AG04450 (cell line): ENCODE data around the gene TK2. TPM values are rescaled to one million over a fixed set of nuclear protein-coding genes. Genes with fewer than 3 reads are reported as not detected.

Experiments used
- CTCF ChIA-PET: fragments of 300-600, 350-600 bp; formaldehyde crosslinking; extraction: SDS; loops from one replicate; lab custom pipeline; 2022; ENCODE audit warnings: antibody characterized with exemption, inconsistent platforms; lab: Charles Lee
- POLR2A ChIA-PET: fragments of 350-600 bp; formaldehyde crosslinking; extraction: SDS; loops from one replicate; lab custom pipeline; 2021; ENCODE audit warnings: antibody characterized with exemption, inconsistent platforms; lab: Yijun Ruan, JAX
- DNase-seq: peaks from one replicate; pipeline ENCODE4 v3.0.0-alpha.2; 2011; ENCODE audit warnings: low read depth, low spot score
- H3K27ac ChIP-seq: one replicate; pipeline ENCODE4 v1.5.1; 2012; ENCODE audit warnings: low read depth, low read length, control low read depth
- H3K27me3 ChIP-seq: one replicate; pipeline ENCODE4 v1.6.0; 2012; ENCODE audit warnings: low read length; ENCODE audit not compliant: control insufficient read depth, insufficient read depth
- H3K4me3 ChIP-seq: 2 replicates; pipeline ENCODE4 v1.5.1; 2011; ENCODE audit warnings: mild to moderate bottlenecking, low read depth, low read length, control low read depth
- H3K9me3 ChIP-seq: 2 replicates; pipeline ENCODE4 v1.5.1; 2012; ENCODE audit warnings: low read length; ENCODE audit not compliant: control insufficient read depth, insufficient read depth
- polyA plus RNA-seq: library from polyadenylated mRNA; depleted of rRNA; stranded (reverse); fragments of >200 nt; gene quantifications from 2 replicates; pipeline ENCODE4 v1.2.3, GENCODE V29; 2011
- TF ChIP-seq, protein P1 (sequence below): IDR thresholded peaks from 2 replicates; pipeline ENCODE4 v1.5.1; 2011; ENCODE audit warnings: low read depth, low read length, control low read depth, inconsistent platforms

Gene TK2
- polyA plus RNA-seq, 1 experiment: 34.2 TPM

DNA sequence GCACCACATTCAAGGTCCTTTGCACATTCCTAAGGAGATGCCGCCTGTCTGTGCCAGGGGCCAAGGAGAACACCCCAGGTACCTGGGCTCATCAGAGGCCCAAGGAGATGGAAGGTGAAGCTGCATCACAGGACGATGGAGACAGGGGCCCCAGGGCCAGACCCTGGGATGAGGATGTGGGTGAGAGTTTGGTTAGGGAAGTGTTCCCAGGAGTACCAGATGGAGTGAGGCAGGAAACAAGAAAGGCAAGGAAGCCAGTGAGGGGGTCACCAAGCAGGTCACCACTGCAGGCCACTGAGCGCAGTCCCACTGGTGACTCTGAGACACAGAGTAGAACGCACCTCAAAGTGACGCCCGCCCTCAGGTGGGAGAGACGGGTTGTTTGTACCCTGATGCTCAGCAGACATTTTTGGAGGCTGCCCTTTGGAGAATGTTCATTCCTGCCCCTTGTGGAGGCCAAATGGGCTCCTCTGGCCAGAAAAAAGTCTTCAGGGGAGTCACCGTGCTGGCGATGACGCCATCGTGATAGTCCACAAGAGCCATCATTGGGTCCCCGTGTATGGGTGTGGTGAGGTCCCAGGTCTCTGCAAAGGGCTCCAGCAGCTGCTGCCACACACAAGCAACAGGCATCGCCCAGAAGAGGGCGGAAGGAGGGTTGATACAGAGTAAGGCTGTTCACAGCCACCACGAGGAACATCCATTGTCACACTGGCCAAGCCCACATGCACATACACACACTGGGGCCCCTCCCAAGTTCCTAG is 65.3 kb downstream of the TK2 start:
- H3K9me3 ChIP-seq: no peaks in the 10 kb centered on the region; the same call in 1 of the 2 replicates
- ChIA-PET POLR2A (no interaction called here), CTCF (interaction anchor here (0.6 to 2.1 kb wide), 5 partner anchors 21 to 127 kb away, joined by 3 to 8 read pairs (median 4); no protein-coding TSS in a partner anchor)
- no peaks in the 10 kb centered on the region for H3K27me3 ChIP-seq
- TF ChIP-seq, protein P1, sequence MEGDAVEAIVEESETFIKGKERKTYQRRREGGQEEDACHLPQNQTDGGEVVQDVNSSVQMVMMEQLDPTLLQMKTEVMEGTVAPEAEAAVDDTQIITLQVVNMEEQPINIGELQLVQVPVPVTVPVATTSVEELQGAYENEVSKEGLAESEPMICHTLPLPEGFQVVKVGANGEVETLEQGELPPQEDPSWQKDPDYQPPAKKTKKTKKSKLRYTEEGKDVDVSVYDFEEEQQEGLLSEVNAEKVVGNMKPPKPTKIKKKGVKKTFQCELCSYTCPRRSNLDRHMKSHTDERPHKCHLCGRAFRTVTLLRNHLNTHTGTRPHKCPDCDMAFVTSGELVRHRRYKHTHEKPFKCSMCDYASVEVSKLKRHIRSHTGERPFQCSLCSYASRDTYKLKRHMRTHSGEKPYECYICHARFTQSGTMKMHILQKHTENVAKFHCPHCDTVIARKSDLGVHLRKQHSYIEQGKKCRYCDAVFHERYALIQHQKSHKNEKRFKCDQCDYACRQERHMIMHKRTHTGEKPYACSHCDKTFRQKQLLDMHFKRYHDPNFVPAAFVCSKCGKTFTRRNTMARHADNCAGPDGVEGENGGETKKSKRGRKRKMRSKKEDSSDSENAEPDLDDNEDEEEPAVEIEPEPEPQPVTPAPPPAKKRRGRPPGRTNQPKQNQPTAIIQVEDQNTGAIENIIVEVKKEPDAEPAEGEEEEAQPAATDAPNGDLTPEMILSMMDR: no peak
- no peak overlapping the region for H3K4me3 ChIP-seq
- no peak for DNase-seq
- H3K27ac ChIP-seq: no peak overlapping the region

DNA sequence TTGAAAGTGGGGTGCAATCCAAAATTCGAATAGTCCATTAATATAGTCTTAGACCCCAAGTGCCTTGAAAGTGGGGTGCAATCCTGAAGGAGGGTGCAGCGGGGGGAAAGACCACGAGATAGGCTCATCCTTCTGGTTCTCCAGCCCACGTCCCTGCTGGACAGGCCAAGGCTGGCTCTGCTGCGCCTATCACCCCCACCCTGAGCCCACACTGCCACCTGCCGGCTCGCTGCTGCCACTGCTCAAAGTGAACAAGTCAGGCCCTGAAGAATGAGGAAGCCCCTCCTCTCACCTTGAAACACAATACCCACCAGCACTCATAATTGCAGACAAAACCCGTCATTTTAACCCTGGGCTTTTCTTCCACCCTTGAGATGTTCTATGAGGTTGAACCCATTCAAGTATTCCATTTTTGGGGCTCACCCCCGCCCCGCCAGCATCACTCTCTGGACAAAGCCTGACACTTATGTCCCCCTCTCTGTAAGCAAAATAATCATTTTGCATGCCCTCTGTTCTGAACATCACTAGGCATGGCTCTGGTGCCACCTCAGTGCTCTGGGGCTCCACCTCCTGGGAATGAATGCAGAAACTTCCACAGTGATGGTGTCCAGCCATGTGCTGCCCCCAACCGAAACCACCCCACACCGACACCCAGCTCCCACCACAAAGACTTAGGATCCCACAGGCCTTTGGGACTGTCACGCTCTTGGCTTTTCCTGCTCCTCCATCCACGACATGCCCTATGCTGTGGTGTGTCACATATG is 66.1 kb downstream of the TK2 start:
- POLR2A ChIA-PET: no interaction called here

DNA sequence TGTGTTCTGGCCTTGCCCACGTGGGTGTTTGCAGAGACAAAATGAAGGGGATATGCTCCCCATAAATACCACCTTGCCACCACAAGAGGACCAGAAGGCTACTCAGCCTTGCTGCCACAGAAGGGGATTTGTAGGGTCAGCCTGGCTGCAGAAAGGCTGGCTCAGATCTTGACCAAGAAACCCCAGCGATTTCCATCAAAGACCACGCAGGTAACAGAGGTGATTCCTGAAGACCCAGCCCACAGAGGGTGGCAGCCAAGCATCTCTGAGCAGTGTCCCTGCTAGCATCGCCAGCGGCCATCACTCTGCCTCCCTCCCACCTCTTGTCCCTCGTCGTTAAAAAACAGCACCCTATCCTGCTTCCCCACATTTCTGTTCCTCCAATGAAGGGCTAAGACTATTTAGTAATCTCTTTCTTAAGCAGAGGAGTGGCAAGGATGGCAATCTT is 68.0 kb downstream of the TK2 start:
- Histone ChIP-seq H3K4me3 (no peak overlapping the region), H3K27ac (no peak overlapping the region), H3K9me3 (no peaks in the 10 kb centered on the region; the same call in 1 of the 2 replicates), H3K27me3 (peaks cover 2% of the 10 kb centered on the region)
- CTCF ChIA-PET: interaction anchor here (1.0 to 1.8 kb wide), 3 partner anchors 34 to 77 kb away, joined by 3 to 10 read pairs (median 4); no protein-coding TSS in a partner anchor
- DNase-seq: no peak
- TF ChIP-seq, protein P1: no peak
- POLR2A ChIA-PET: no interaction called here

More for the DNA sequence above, 66.1 kb downstream of the TK2 start:
- Histone ChIP-seq H3K9me3 (no peaks in the 10 kb centered on the region; the same call in 1 of the 2 replicates), H3K27me3 (no peaks in the 10 kb centered on the region), H3K4me3 (no peak overlapping the region), H3K27ac (no peak overlapping the region)
- no peak for DNase-seq
- TF ChIP-seq, protein P1: peak; percentile 97
- CTCF ChIA-PET: interaction anchor here (0.7 to 2.1 kb wide), 6 partner anchors 22 to 79 kb away, joined by 3 to 10 read pairs (median 6); no protein-coding TSS in a partner anchor

DNA sequence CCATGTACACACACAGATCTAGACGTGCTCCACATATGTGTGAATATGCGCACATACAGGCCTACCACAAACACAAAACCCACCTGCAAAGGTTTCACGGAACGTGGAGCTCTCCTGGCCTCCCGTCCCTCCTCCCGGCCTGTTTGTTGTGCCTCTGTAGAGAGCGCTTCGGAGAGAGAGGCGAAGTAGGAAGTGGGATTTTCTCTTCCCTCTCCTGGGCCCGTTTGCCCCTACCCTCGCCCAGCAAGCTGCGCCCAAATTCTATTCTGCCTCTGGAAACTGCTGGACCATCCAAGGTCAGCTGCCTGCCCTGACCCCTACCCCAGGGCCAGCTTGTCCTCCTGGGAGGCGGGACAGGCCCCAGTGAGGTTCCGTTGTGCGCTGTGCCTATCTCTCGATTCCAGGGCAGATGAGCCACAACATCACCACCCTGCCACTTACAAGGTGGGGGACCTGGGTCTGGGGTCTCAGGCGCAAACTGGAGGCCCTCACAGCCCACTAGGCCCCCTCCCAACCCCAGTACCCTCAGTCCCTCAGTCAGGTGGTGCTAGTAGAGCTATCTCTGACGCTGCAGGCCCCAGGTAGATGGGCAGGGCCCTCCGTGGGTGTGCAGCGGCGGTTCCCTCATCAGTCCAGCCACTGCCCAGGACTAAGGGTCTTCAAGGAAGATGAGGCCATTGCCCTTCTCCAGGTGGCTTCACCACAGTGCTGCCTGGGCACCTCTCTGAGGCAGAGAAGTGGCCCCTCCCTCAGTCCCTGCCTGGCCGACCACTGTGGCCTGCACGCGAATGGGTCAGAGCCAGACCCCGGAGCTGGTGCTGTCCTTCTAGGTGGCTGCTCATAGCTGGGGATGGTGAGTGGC is 68.6 kb downstream of the TK2 start:
- Histone ChIP-seq H3K27ac (no peak overlapping the region), H3K9me3 (no peaks in the 10 kb centered on the region; the same call in 1 of the 2 replicates), H3K27me3 (peaks cover 3% of the 10 kb centered on the region), H3K4me3 (no peak overlapping the region)
- ChIA-PET CTCF (interaction anchor here (1.3 to 1.6 kb wide), 2 partner anchors 34 to 74 kb away, joined by 3 to 5 read pairs; no protein-coding TSS in a partner anchor), POLR2A (no interaction called here)
- DNase-seq: no peak
- TF ChIP-seq, protein P1: no peak
